Mesenchymal stem cell (in vitro differentiated cells and primary cell): ENCODE data around the gene C1QTNF9. TPM values are rescaled to one million over a fixed set of nuclear protein-coding genes. Genes with fewer than 3 reads are reported as not detected.
"Not testable (repeated sequence)": the region's sequence is repeated elsewhere in the genome, so short reads cannot be mapped to it uniquely, and the experiment has no call there.

ENCODE experiments used
- DNase-seq: peaks from one replicate; pipeline ENCODE4 v3.0.0-alpha.2; 2013
- H2AFZ ChIP-seq: one replicate; pipeline ENCODE4 v1.6.1; 2013; ENCODE audit warnings: low read depth, mild to moderate bottlenecking, control low read depth, inconsistent platforms, low read length, moderate library complexity
- H2AK5ac ChIP-seq: 2 replicates; pipeline ENCODE4 v1.6.1; 2013; ENCODE audit warnings: low read length, moderate library complexity, mild to moderate bottlenecking, inconsistent platforms; ENCODE audit not compliant: severe bottlenecking
- H2BK120ac ChIP-seq: one replicate; pipeline ENCODE4 v1.6.1; 2013; ENCODE audit warnings: low read depth, mild to moderate bottlenecking, inconsistent platforms, low read length, moderate library complexity
- H2BK12ac ChIP-seq, 2 experiments: one replicate each; pipeline ENCODE4 v1.6.1; 2013; ENCODE audit warnings: inconsistent platforms in 2 of 2, low read length in 2 of 2, mild to moderate bottlenecking in 2 of 2, moderate library complexity in 2 of 2, control low read depth in 1 of 2
- H2BK15ac ChIP-seq: one replicate; pipeline ENCODE4 v1.6.1; 2013; ENCODE audit warnings: mild to moderate bottlenecking, low read depth, inconsistent platforms; ENCODE audit not compliant: poor library complexity, severe bottlenecking
- H2BK5ac ChIP-seq: 2 replicates; pipeline ENCODE4 v1.6.1; 2013; ENCODE audit warnings: low read depth, mild to moderate bottlenecking, low read length, control low read depth, inconsistent platforms; ENCODE audit not compliant: poor library complexity, severe bottlenecking
- H3K14ac ChIP-seq, 2 experiments: one replicate each; pipeline ENCODE4 v1.6.1; 2013; ENCODE audit warnings: inconsistent platforms in 2 of 2, low read length in 2 of 2, control low read depth in 1 of 2, mild to moderate bottlenecking in 1 of 2, moderate library complexity in 1 of 2
- H3K18ac ChIP-seq, 2 experiments: one replicate each; pipeline ENCODE4 v1.6.1; 2013; ENCODE audit warnings: inconsistent platforms in 2 of 2, low read length in 2 of 2, control low read depth in 1 of 2, low read depth in 1 of 2, mild to moderate bottlenecking in 1 of 2
- H3K23ac ChIP-seq, 2 experiments: one replicate each; pipeline ENCODE4 v1.6.1; 2013; ENCODE audit warnings: inconsistent platforms in 2 of 2, low read length in 2 of 2, mild to moderate bottlenecking in 2 of 2, moderate library complexity in 2 of 2, control low read depth in 1 of 2
- H3K27ac ChIP-seq: 2 replicates; pipeline ENCODE4 v1.5.1; 2013; ENCODE audit warnings: mild to moderate bottlenecking, moderate library complexity, low read length, control low read depth, inconsistent platforms; ENCODE audit not compliant: poor library complexity, severe bottlenecking
- H3K27me3 ChIP-seq, 2 experiments: 2 replicates each; pipeline versions ENCODE4 v1.6.1 to v1.7.0; 2013; ENCODE audit warnings: low read length in 2 of 2, mild to moderate bottlenecking in 2 of 2, moderate library complexity in 2 of 2, control low read depth in 1 of 2, inconsistent platforms in 1 of 2; ENCODE audit not compliant: control insufficient read depth in 1 of 2, insufficient read depth in 1 of 2
- H3K36me3 ChIP-seq, 2 experiments: 2 replicates each; pipeline versions ENCODE4 v1.6.1 to v1.7.0; 2013; ENCODE audit warnings: low read length in 2 of 2, control low read depth in 1 of 2, inconsistent platforms in 1 of 2, low read depth in 1 of 2, mild to moderate bottlenecking in 1 of 2; ENCODE audit not compliant: insufficient read depth in 2 of 2, control insufficient read depth in 1 of 2
- H3K4ac ChIP-seq, 2 experiments: one replicate each; pipeline ENCODE4 v1.6.1; 2013; ENCODE audit warnings: inconsistent platforms in 2 of 2, low read length in 2 of 2, mild to moderate bottlenecking in 2 of 2, moderate library complexity in 2 of 2, control low read depth in 1 of 2, low read depth in 1 of 2
- H3K4me1 ChIP-seq: 2 replicates; pipeline ENCODE4 v1.6.1; 2013; ENCODE audit warnings: low read depth, low read length, control low read depth; ENCODE audit not compliant: control insufficient read depth, insufficient read depth
- H3K4me2 ChIP-seq: 2 replicates; pipeline ENCODE4 v1.6.1; 2013; ENCODE audit warnings: low read length, mild to moderate bottlenecking, inconsistent platforms; ENCODE audit not compliant: poor library complexity, severe bottlenecking
- H3K4me3 ChIP-seq, 2 experiments: 2 replicates each; pipeline versions ENCODE4 v1.5.1 to v1.7.0; 2013; ENCODE audit warnings: low read length in 2 of 2, mild to moderate bottlenecking in 2 of 2, control low read depth in 1 of 2, low read depth in 1 of 2; ENCODE audit not compliant: insufficient read depth in 1 of 2
- H3K79me1 ChIP-seq: replicated peaks from 2 replicates; pipeline ENCODE4 v1.6.1; 2013; ENCODE audit warnings: mild to moderate bottlenecking, control low read depth, low read length, inconsistent platforms; ENCODE audit not compliant: poor library complexity, severe bottlenecking
- H3K9ac ChIP-seq: 2 replicates; pipeline ENCODE4 v1.7.0; 2013; ENCODE audit warnings: mild to moderate bottlenecking, low read length, moderate library complexity
- H3K9me3 ChIP-seq: 2 replicates; pipeline ENCODE4 v1.7.0; 2013; ENCODE audit warnings: mild to moderate bottlenecking, low read length; ENCODE audit not compliant: control insufficient read depth
- H4K8ac ChIP-seq: one replicate; pipeline ENCODE4 v1.6.1; 2013; ENCODE audit warnings: inconsistent platforms, mild to moderate bottlenecking, low read length, moderate library complexity
- H4K91ac ChIP-seq: one replicate; pipeline ENCODE4 v1.6.1; 2013; ENCODE audit warnings: mild to moderate bottlenecking, low read length, inconsistent platforms
- WGBS: methylation state at CpG from one replicate; pipeline ENCODE4 v1.1.7; 2013; ENCODE audit warnings: mixed read lengths; 5-methylcytosine and 5-hydroxymethylcytosine counted together
- polyA plus RNA-seq, 2 experiments: library from polyadenylated mRNA; stranded (reverse); fragments of 200-250 nt; gene quantifications; one replicate each; pipeline ENCODE4 v1.2.3, GENCODE V29; 2013

Gene C1QTNF9
- not detected for polyA plus RNA-seq (2013, experiment 1 of 2)
- polyA plus RNA-seq (2013, experiment 2 of 2) = not detected

- not testable (repeated sequence) for H3K4me2 ChIP-seq, H2BK5ac ChIP-seq, H3K9ac ChIP-seq, H4K8ac ChIP-seq, H3K79me1 ChIP-seq, H2BK12ac ChIP-seq, H2BK15ac ChIP-seq, H3K27me3 ChIP-seq, H2AK5ac ChIP-seq, H3K4ac ChIP-seq, H3K18ac ChIP-seq, H3K23ac ChIP-seq, H3K14ac ChIP-seq, H3K27ac ChIP-seq, DNase-seq, H3K36me3 ChIP-seq, H3K9me3 ChIP-seq, H2BK120ac ChIP-seq, H3K4me1 ChIP-seq, H4K91ac ChIP-seq, H2AFZ ChIP-seq, H3K4me3 ChIP-seq
- WGBS = 100% methylated on average over 1 of the region's 2 CpGs
Measured at GRCh38 chr13:24309300-24309699, at the start of gene C1QTNF9. TSS of gene C1QTNF9 (plus strand) at chr13:24309580. CDS start at chr13:24316004, 6,424 bp downstream.

DNA sequence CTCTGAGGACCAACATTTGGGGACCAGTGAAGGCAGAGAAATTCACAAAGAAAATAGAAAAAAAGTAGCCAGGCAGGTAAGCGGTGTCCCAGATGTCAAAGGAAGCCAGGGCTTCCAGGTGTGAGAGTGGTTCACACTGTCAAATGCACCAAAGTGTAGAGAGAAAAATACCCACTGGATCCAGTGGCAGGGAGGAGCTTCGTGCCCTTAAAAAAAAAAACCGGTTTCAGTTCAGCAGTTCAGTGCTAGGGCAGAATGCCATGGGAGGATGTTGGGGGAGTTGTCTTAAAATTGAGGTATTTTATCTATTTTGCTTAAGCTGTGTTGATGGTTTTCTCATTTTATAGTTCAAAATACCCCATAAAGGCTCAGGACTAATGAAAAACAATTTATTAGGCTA is 47.8 kb upstream of the C1QTNF9 start:
- 94% methylated on average over 3 of the region's 3 CpGs for WGBS
- Histone ChIP-seq H4K91ac (no peak overlapping the region), H3K4me3 (no peak overlapping the region), H3K27ac (no peak overlapping the region), H2BK120ac (no peak overlapping the region), H2AFZ (no peak overlapping the region), H3K18ac (no peak overlapping the region), H3K9me3 (no peaks in the 10 kb centered on the region), H3K14ac (no peak overlapping the region), H3K9ac (no peak overlapping the region), H2BK15ac (no peak overlapping the region), H3K4me2 (no peak overlapping the region), H3K27me3 (no peaks in the 10 kb centered on the region), H2AK5ac (no peak overlapping the region), H2BK12ac (no peak overlapping the region), H3K4ac (no peak overlapping the region), H3K79me1 (no peaks in the 10 kb centered on the region), H3K36me3 (no peaks in the 10 kb centered on the region), H4K8ac (no peak overlapping the region), H2BK5ac (no peak overlapping the region), H3K4me1 (no peaks in the 10 kb centered on the region), H3K23ac (no peak overlapping the region)
- no peak for DNase-seq

DNA sequence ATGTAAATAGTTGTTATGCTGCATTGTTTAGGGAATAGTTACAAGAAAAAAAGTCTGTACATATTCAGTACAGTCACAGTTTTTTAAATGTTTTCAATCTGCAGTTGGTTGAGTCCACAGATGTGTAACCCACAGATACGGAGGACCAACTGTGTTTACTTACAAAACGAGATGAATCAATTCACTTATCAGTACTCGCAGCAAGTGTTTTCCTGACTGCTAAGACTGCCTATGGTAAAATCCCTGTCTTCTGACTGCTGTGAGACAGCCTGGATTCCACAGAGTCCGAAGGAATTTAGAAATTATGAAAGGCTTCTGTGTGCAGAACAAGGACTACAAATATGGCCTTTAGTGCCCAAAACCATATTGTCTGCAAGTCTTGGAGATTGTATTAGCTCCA is 45.7 kb upstream of the C1QTNF9 start:
- Histone ChIP-seq H3K4me3 (no peak overlapping the region), H3K79me1 (peaks cover 2% of the 10 kb centered on the region), H2AFZ (no peak overlapping the region), H2BK12ac (no peak overlapping the region), H2BK15ac (no peak overlapping the region), H3K36me3 (no peaks in the 10 kb centered on the region), H2BK120ac (no peak overlapping the region), H3K4me1 (no peaks in the 10 kb centered on the region), H2BK5ac (no peak overlapping the region), H3K9me3 (no peaks in the 10 kb centered on the region), H3K27ac (no peak overlapping the region), H3K9ac (no peak overlapping the region), H3K4ac (no peak overlapping the region), H3K18ac (no peak overlapping the region), H4K8ac (no peak overlapping the region), H3K23ac (no peak overlapping the region), H3K4me2 (no peak overlapping the region), H2AK5ac (no peak overlapping the region), H3K14ac (no peak overlapping the region), H4K91ac (no peak overlapping the region), H3K27me3 (no peaks in the 10 kb centered on the region)
- peak; percentile 26 for DNase-seq
- WGBS = 62% methylated on average over 4 of the region's 4 CpGs

DNA sequence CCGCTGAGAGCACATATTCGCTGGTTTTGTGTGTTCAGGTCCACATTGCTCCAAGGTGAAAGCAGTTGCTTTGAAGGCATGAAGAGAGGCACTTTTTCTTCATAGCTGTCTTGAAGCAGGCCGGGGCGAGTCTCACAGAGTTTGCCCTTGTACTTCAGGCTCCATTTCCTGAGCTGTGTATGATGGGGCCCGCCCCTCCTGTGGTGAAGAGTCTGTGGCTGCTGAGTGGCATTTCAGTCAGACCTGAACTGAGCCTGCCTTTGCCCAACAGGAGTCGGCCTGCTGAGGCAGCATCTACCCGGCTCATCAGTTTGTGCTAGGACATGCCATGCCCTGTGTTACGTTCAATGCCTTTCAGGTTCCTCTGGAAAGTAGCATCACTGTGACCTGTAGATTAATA is 44.4 kb upstream of the C1QTNF9 start:
- no peaks in the 10 kb centered on the region for H3K36me3 ChIP-seq
- H3K4ac ChIP-seq = no peak overlapping the region
- H4K8ac ChIP-seq = no peak overlapping the region
- H3K27ac ChIP-seq = no peak overlapping the region
- DNase-seq = no peak
- H3K18ac ChIP-seq = no peak overlapping the region
- H2BK12ac ChIP-seq = no peak overlapping the region
- peaks cover 4% of the 10 kb centered on the region for H3K79me1 ChIP-seq
- H2BK5ac ChIP-seq = no peak overlapping the region
- no peak overlapping the region for H3K23ac ChIP-seq
- 98% methylated on average over 8 of the region's 8 CpGs for WGBS
- no peak overlapping the region for H3K14ac ChIP-seq
- no peak overlapping the region for H2AK5ac ChIP-seq
- no peak overlapping the region for H2BK15ac ChIP-seq
- no peak overlapping the region for H4K91ac ChIP-seq
- H3K4me3 ChIP-seq = no peak overlapping the region
- H2AFZ ChIP-seq = no peak overlapping the region
- H3K9ac ChIP-seq = no peak overlapping the region
- no peaks in the 10 kb centered on the region for H3K27me3 ChIP-seq
- no peaks in the 10 kb centered on the region for H3K4me1 ChIP-seq
- no peak overlapping the region for H3K4me2 ChIP-seq
- no peaks in the 10 kb centered on the region for H3K9me3 ChIP-seq
- no peak overlapping the region for H2BK120ac ChIP-seq
